Parathyroid adenoma (tissue), 2 donors: Measurements from ENCODE around the gene LPAR1.

Experiments
- H2AFZ ChIP-seq: fragments of 300-600 bp; sonication (generic); one replicate; pipeline ENCODE4 v1.7.0; 2017; ENCODE audit warnings: antibody characterized with exemption, mild to moderate bottlenecking
- H3K27ac ChIP-seq: fragments of 300-600 bp; sonication (generic); one replicate; pipeline ENCODE4 v1.7.0; 2017
- H3K27me3 ChIP-seq: fragments of 300-600 bp; sonication (generic); one replicate; pipeline ENCODE4 v1.7.0; 2017; ENCODE audit warnings: low read length; ENCODE audit not compliant: control insufficient read depth, insufficient read depth
- H3K36me3 ChIP-seq: fragments of 300-600 bp; sonication (generic); one replicate; pipeline ENCODE4 v1.7.0; 2017; ENCODE audit warnings: low read length; ENCODE audit not compliant: control insufficient read depth, insufficient read depth
- H3K4me1 ChIP-seq: fragments of 300-600 bp; sonication (generic); one replicate; pipeline ENCODE4 v1.7.0; 2017; ENCODE audit warnings: control low read depth
- H3K4me2 ChIP-seq: fragments of 300-600 bp; sonication (generic); one replicate; pipeline ENCODE4 v1.7.0; 2017; ENCODE audit warnings: low read length
- H3K4me3 ChIP-seq: fragments of 300-600 bp; sonication (generic); one replicate; pipeline ENCODE4 v1.7.0; 2017; ENCODE audit warnings: low read depth, low read length
- H3K79me2 ChIP-seq: fragments of 300-600 bp; sonication (generic); one replicate; pipeline ENCODE4 v1.7.0; 2017; ENCODE audit warnings: control low read depth
- H3K9ac ChIP-seq: fragments of 300-600 bp; sonication (generic); one replicate; pipeline ENCODE4 v1.7.0; 2017; ENCODE audit warnings: mild to moderate bottlenecking
- H3K9me3 ChIP-seq: fragments of 300-600 bp; sonication (generic); one replicate; pipeline ENCODE4 v1.7.0; 2017; ENCODE audit warnings: low read length; ENCODE audit not compliant: control insufficient read depth
- CTCF ChIP-seq: fragments of 300-600 bp; sonication (generic); IDR thresholded peaks from one replicate; pipeline ENCODE4 v1.7.0; 2017; ENCODE audit warnings: antibody characterized with exemption, mild to moderate bottlenecking
- donor health status: primary hyperparathyroidism.

LPAR1 gene

GRCh38 chr9:110952540-110952859 lies 85.8 kb downstream of the LPAR1 start:
- Histone ChIP-seq H3K27ac (no peak overlapping the region), H3K9me3 (no peaks in the 10 kb centered on the region), H3K4me2 (no peak overlapping the region), H3K36me3 (no peaks in the 10 kb centered on the region), H3K4me1 (no peaks in the 10 kb centered on the region), H3K9ac (no peak overlapping the region), H2AFZ (no peak overlapping the region), H3K79me2 (no peaks in the 10 kb centered on the region), H3K4me3 (no peak overlapping the region), H3K27me3 (no peaks in the 10 kb centered on the region)
- TF ChIP-seq CTCF = no peak

- Histone ChIP-seq H3K4me3 (no peak overlapping the region), H3K4me2 (no peak overlapping the region), H3K9me3 (no peaks in the 10 kb centered on the region), H3K9ac (no peak overlapping the region), H2AFZ (no peak overlapping the region), H3K27me3 (no peaks in the 10 kb centered on the region), H3K79me2 (no peaks in the 10 kb centered on the region), H3K36me3 (no peaks in the 10 kb centered on the region), H3K4me1 (no peaks in the 10 kb centered on the region), H3K27ac (no peak overlapping the region)
- TF ChIP-seq CTCF = no peak
These were observed 86.3 kb downstream of the LPAR1 start for GRCh38 chr9:110951805-110952539.

GRCh38 chr9:110950041-110950645 lies 88.1 kb downstream of the LPAR1 start:
- Histone ChIP-seq H3K4me3 (no peak overlapping the region), H3K27ac (no peak overlapping the region), H3K27me3 (no peaks in the 10 kb centered on the region), H3K4me1 (no peaks in the 10 kb centered on the region), H2AFZ (no peak overlapping the region), H3K36me3 (no peaks in the 10 kb centered on the region), H3K79me2 (no peaks in the 10 kb centered on the region), H3K4me2 (no peak overlapping the region), H3K9me3 (no peaks in the 10 kb centered on the region), H3K9ac (no peak overlapping the region)
- TF ChIP-seq CTCF = no peak

- Histone ChIP-seq H3K4me3 (no peak overlapping the region), H3K9me3 (no peaks in the 10 kb centered on the region), H3K27me3 (no peaks in the 10 kb centered on the region), H3K4me1 (no peaks in the 10 kb centered on the region), H3K79me2 (no peaks in the 10 kb centered on the region), H2AFZ (no peak overlapping the region), H3K27ac (no peak overlapping the region), H3K4me2 (no peak overlapping the region), H3K9ac (no peak overlapping the region), H3K36me3 (no peaks in the 10 kb centered on the region)
- no peak for TF ChIP-seq CTCF
These were observed 89.2 kb downstream of the LPAR1 start for GRCh38 chr9:110949081-110949480.
